Measurements from ENCODE around the gene FBXL15. TPM values are rescaled to one million over a fixed set of nuclear protein-coding genes. Genes with fewer than 3 reads are reported as not detected.

FBXL15 gene
- total RNA-seq, 1 donor from 2014 or later = 10.1 TPM

GRCh38 chr10:102409604-102410428 lies 10.8 kb upstream of the FBXL15 start:
- intact Hi-C loops (cut with micrococcal nuclease) = loop anchor here (2.0 kb wide), 1 partner anchor 15 kb away; the partner anchor contains the start of gene NFKB2

GRCh38 chr10:102410429-102411073 lies 10.1 kb upstream of the FBXL15 start:
- intact Hi-C loops (cut with micrococcal nuclease) = no loop called here

- intact Hi-C loops (cut with micrococcal nuclease) = no loop called here
These were observed 9.0 kb upstream of the FBXL15 start for GRCh38 chr10:102411341-102412255.

- intact Hi-C loops (cut with micrococcal nuclease) = no loop called here
These were observed 8.3 kb upstream of the FBXL15 start for GRCh38 chr10:102412293-102412692.

- intact Hi-C loops (cut with micrococcal nuclease) = no loop called here
These were observed 7.5 kb upstream of the FBXL15 start for GRCh38 chr10:102413053-102413705.

- intact Hi-C loops (cut with micrococcal nuclease) = no loop called here
These were observed 6.7 kb upstream of the FBXL15 start for GRCh38 chr10:102413806-102414561.

- intact Hi-C loops (cut with micrococcal nuclease) = no loop called here
These were observed 5.9 kb upstream of the FBXL15 start for GRCh38 chr10:102414749-102415148.

GRCh38 chr10:102416283-102416682 lies 4.4 kb upstream of the FBXL15 start:
- intact Hi-C loops (cut with micrococcal nuclease) = no loop called here

GRCh38 chr10:102416695-102417094 lies 3.9 kb upstream of the FBXL15 start:
- intact Hi-C loops (cut with micrococcal nuclease) = no loop called here

GRCh38 chr10:102418622-102419268 lies 1.9 kb upstream of the FBXL15 start, which contains the start of gene PSD:
Gene PSD, minus strand, starts transcription at chr10:102418785. Its CDS starts 1,747 bp downstream, at chr10:102417038.
- intact Hi-C loops (cut with micrococcal nuclease) = no loop called here

- intact Hi-C loops (cut with micrococcal nuclease) = loop anchor here (5.0 kb wide), 4 partner anchors 43 to 1703 kb away; partner anchors contain the start of genes PPRC1, SFR1 and TRIM8
These were observed 1.1 kb upstream of the FBXL15 start for GRCh38 chr10:102419269-102420180.

GRCh38 chr10:102420181-102420713 lies 389 bp upstream of the FBXL15 start:
- intact Hi-C loops (cut with micrococcal nuclease) = loop anchor here (5.0 kb wide), 4 partner anchors 42 to 1702 kb away; partner anchors contain the start of genes PPRC1, SFR1 and TRIM8

GRCh38 chr10:102421507-102421756 lies 796 bp downstream of the FBXL15 start:
- intact Hi-C loops (cut with micrococcal nuclease) = loop anchor here (1.0 to 5.0 kb wide), 8 partner anchors 11 to 1701 kb away; partner anchors contain the start of genes ACTR1A, CUEDC2, NFKB2 and PPRC1

- intact Hi-C loops (cut with micrococcal nuclease) = loop anchor here (1.0 to 5.0 kb wide), 9 partner anchors 10 to 1700 kb away; partner anchors contain the start of genes ACTR1A, CUEDC2, NFKB2 and PPRC1
These were observed 1.3 kb downstream of the FBXL15 start for GRCh38 chr10:102421757-102422512.

GRCh38 chr10:102422545-102423129 lies 2.0 kb downstream of the FBXL15 start:
- intact Hi-C loops (cut with micrococcal nuclease) = loop anchor here (1.0 to 5.0 kb wide), 5 partner anchors 40 to 1700 kb away; partner anchors contain the start of genes PPRC1, SFR1 and TRIM8

- intact Hi-C loops (cut with micrococcal nuclease) = loop anchor here (5.0 kb wide), 4 partner anchors 39 to 1699 kb away; partner anchors contain the start of genes PPRC1, SFR1 and TRIM8
These were observed 2.8 kb downstream of the FBXL15 start for GRCh38 chr10:102423372-102423968.

Data from T-helper 2 cell treated with Interferon-gamma antibody and Interleukin-4, amounts not matched to agents 100 ng/mL and 5 ng/mL, for 36 hours (primary cell).